ENCODE data around the gene UBE2Z.

GRCh38 chr17:48973806-48974205 lies 65.6 kb downstream of the UBE2Z start:
- TF ChIP-seq CTCF (IDR thresholded peaks at IDR 0.05; ENCODE audit: borderline replicate concordance, extremely low read depth, low read length, poor library complexity, severe bottlenecking) (no peak), EZH2 (IDR thresholded peaks at IDR 0.05; ENCODE audit: borderline replicate concordance, low read depth, low read length, severe bottlenecking) (no peak)

All from DND-41 (cell line).